Measurements from ENCODE around the gene PRRX2. TPM values are rescaled to one million over a fixed set of nuclear protein-coding genes. Genes with fewer than 3 reads are reported as not detected.
"Not testable (repeated sequence)": the region's sequence is repeated elsewhere in the genome, so short reads cannot be mapped to it uniquely, and the experiment has no call there.

PRRX2 gene
- total and polyA plus RNA-seq, 7 donors = 0.46 to 4.7 (median 2.0) TPM; not detected in 1

DNA sequence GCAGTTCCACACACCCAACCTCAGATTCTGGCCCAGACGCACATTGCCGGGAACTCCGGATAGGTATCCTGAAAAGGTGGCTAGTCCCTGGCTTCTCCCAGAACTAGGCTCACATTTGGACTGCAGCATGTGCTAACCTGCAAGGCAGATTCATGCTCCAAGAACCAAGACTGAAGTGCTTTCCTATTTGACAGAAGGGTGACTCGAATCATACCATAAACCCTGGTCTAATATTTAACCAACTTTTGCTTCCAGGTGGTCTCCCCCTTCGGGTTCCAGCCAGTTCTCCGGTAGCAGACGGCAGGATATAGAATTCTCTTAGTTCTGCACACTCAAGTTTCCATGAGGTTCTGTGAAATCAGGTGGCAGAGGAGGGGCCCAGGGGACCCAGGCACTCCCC is 79.8 kb downstream of the PRRX2 start:
- Histone ChIP-seq H3K27me3 (no peaks in the 10 kb centered on the region), H3K27ac (no peak overlapping the region), H3K9me3 (no peaks in the 10 kb centered on the region), H3K4me3 (no peak overlapping the region), H3K36me3 (no peaks in the 10 kb centered on the region), H3K4me1 (no peaks in the 10 kb centered on the region)
- intact Hi-C loops (cut with DNase I) = no loop called here
- 73 to 83% methylated on average over 7 of the region's 7 CpGs for WGBS, 2 donors
- no peak for DNase-seq
- no peak for TF ChIP-seq POLR2A (IDR thresholded peaks at IDR 0.05)
- TF ChIP-seq EP300 (IDR thresholded peaks at IDR 0.05) = no peak
- TF ChIP-seq POLR2AphosphoS5 (IDR thresholded peaks at IDR 0.05) = no peak
- no peak for TF ChIP-seq CTCF (IDR thresholded peaks at IDR 0.05)

GRCh38 chr9:129746092-129746777 is 80.8 kb downstream of the PRRX2 start:
- H3K4me1 ChIP-seq = no peaks in the 10 kb centered on the region
- intact Hi-C loops (cut with DNase I) = no loop called here
- WGBS, 2 donors = 78 to 82% methylated on average over 9 of the region's 9 CpGs
- TF ChIP-seq POLR2A (IDR thresholded peaks at IDR 0.05) = no peak
- no peak for TF ChIP-seq EP300 (IDR thresholded peaks at IDR 0.05)
- TF ChIP-seq POLR2AphosphoS5 (IDR thresholded peaks at IDR 0.05) = no peak
- no peak for TF ChIP-seq CTCF (IDR thresholded peaks at IDR 0.05)
- DNase-seq = no peak
- no peak overlapping the region for H3K4me3 ChIP-seq
- H3K36me3 ChIP-seq = no peaks in the 10 kb centered on the region
- H3K27ac ChIP-seq = no peak overlapping the region
- no peaks in the 10 kb centered on the region for H3K9me3 ChIP-seq
- no peaks in the 10 kb centered on the region for H3K27me3 ChIP-seq

GRCh38 chr9:129748249-129748648 is 82.8 kb downstream of the PRRX2 start:
- Histone ChIP-seq H3K27me3 (peaks cover 0 to 6% (median 0%) of the 10 kb centered on the region in 3 donors), H3K27ac (no peak overlapping the region), H3K4me3 (no peak overlapping the region), H3K36me3 (no peaks in the 10 kb centered on the region), H3K9me3 (no peaks in the 10 kb centered on the region), H3K4me1 (peaks cover 0 to 18% (median 13%) of the 10 kb centered on the region in 4 donors)
- intact Hi-C loops (cut with DNase I) = no loop called here
- 77 to 85% methylated on average over 5 of the region's 5 CpGs for WGBS, 2 donors
- DNase-seq = no peak
- TF ChIP-seq POLR2A (IDR thresholded peaks at IDR 0.05) (no peak), EP300 (IDR thresholded peaks at IDR 0.05) (no peak), CTCF (IDR thresholded peaks at IDR 0.05) (no peak), POLR2AphosphoS5 (IDR thresholded peaks at IDR 0.05) (no peak)

DNA sequence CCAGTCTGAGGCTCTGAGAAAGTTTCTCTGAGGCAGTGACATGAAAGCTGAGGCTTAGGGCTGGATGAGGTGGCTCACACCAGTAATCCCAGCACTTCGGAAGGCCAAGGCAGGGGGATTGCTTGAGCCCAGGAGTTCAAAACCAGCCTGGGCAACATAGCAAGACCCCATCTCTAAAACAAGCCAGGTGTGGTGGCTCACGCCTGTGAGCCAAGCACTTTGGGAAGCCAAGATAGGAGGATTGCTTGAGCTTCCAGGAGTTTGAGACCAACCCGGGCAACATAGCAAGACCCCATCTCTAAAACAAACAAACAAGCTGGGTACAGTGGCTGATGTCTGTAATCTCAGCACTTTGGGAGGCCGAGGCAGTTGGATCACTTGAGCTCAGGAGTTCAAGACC is 83.6 kb downstream of the PRRX2 start:
- WGBS, 2 donors = 90 to 92% methylated on average over 4 of the region's 4 CpGs
- not testable (repeated sequence) for H3K4me3 ChIP-seq

DNA sequence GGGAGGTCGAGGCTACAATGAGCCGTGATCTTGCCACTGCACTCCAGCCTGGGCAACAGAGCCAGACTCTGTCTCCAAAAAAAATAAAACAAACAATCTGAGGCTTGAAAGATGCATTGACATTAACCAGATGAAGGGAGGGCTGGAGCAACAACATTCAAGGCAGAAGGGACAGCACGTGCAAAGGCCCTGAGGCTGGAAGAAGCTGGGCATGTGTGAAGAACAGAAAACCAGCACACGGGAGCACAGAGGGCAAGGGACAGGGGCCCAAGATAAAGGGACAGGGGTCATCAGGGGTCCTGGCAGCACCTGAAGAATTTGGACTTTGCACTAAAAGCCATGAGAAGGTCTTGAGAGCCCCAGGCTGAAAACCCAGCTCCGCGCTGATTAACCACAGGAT is 84.1 kb downstream of the PRRX2 start:
- no peaks in the 10 kb centered on the region for H3K36me3 ChIP-seq
- peaks cover 0 to 6% (median 0%) of the 10 kb centered on the region in 3 donors for H3K27me3 ChIP-seq
- H3K9me3 ChIP-seq = no peaks in the 10 kb centered on the region
- H3K27ac ChIP-seq = no peak overlapping the region
- WGBS, 2 donors = 93 to 95% methylated on average over 6 of the region's 6 CpGs
- intact Hi-C loops (cut with DNase I) = no loop called here
- DNase-seq = no peak
- TF ChIP-seq EP300 (IDR thresholded peaks at IDR 0.05) (no peak), POLR2A (IDR thresholded peaks at IDR 0.05) (no peak), POLR2AphosphoS5 (IDR thresholded peaks at IDR 0.05) (no peak), CTCF (IDR thresholded peaks at IDR 0.05) (no peak)
- peaks cover 0 to 18% (median 14%) of the 10 kb centered on the region in 4 donors for H3K4me1 ChIP-seq
- H3K4me3 ChIP-seq = no peak overlapping the region

More for the DNA sequence above, 83.6 kb downstream of the PRRX2 start:
- H3K27me3 ChIP-seq; H3K27ac ChIP-seq; H3K9me3 ChIP-seq; DNase-seq; H3K36me3 ChIP-seq; intact Hi-C loops (cut with DNase I): not testable (repeated sequence)
- H3K4me1 ChIP-seq = peaks cover 0 to 18% (median 14%) of the 10 kb centered on the region in 4 donors

Data from sigmoid colon (tissue), 7 donors.